ENCODE measurements around the gene DOCK4.

- no peak for TF ChIP-seq SUZ12 (IDR thresholded peaks at IDR 0.05; ENCODE audit: extremely low read depth, insufficient read depth, insufficient read length)
- no peak for TF ChIP-seq ZNF274 (IDR thresholded peaks at IDR 0.05; ENCODE audit: low read depth, low read length)
Observed at GRCh38 chr7:112168915-112169314, 37.3 kb downstream of the DOCK4 start.

Measured in NT2/D1 (cell line).